Measurements from ENCODE around the gene DCBLD2. TPM values are rescaled to one million over a fixed set of nuclear protein-coding genes. Genes with fewer than 3 reads are reported as not detected.

Gene DCBLD2
- total and polyA plus RNA-seq, 2 of the 13 experiments (the other 11 are each of a cell fraction or from before 2014, with no cell fraction given), result 43.8 to 56.9 TPM

DNA sequence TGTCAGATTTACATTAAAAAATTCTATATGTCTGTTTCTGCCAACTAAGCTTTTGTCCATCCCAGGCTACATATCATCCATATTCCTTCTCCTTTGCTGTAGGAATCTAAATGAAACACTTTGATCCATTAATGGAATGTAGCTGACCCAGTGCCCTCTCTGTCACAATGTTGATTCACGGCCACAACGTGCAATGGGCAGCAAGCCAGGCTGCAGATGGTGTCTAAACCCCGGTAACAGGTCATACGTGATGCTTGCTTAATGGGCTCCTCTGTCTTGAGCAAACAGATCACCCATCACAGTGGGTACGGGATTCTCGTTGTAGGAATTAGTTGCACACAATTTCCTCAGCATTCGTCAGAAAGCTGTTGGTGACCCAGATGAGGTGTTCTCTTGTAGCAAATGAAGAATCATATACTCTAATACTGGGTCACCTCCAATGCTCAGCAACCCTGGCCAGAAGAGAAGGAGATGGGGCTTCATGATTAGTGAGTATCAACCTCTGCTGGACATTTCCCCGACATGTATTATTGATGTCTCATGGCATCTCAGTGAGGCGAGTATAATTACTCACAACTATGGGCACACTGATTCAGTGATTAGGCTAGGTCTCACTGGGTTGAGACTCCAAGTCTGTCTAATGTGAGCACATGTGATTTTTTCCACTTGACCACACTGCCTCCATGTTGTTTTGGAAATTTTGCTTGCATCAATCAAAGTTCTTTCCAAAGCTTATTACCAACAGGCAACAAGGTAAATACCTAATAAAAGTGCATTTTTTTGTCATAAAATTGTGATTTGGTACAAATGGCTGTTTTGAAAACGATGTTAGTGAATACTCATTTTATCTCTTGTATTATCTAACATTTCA, 12.9 kb upstream of the DCBLD2 start (continued):
- TF ChIP-seq, protein P1, sequence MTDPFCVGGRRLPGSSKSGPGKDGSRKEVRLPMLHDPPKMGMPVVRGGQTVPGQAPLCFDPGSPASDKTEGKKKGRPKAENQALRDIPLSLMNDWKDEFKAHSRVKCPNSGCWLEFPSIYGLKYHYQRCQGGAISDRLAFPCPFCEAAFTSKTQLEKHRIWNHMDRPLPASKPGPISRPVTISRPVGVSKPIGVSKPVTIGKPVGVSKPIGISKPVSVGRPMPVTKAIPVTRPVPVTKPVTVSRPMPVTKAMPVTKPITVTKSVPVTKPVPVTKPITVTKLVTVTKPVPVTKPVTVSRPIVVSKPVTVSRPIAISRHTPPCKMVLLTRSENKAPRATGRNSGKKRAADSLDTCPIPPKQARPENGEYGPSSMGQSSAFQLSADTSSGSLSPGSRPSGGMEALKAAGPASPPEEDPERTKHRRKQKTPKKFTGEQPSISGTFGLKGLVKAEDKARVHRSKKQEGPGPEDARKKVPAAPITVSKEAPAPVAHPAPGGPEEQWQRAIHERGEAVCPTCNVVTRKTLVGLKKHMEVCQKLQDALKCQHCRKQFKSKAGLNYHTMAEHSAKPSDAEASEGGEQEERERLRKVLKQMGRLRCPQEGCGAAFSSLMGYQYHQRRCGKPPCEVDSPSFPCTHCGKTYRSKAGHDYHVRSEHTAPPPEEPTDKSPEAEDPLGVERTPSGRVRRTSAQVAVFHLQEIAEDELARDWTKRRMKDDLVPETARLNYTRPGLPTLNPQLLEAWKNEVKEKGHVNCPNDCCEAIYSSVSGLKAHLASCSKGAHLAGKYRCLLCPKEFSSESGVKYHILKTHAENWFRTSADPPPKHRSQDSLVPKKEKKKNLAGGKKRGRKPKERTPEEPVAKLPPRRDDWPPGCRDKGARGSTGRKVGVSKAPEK (CRISPR knock-in tag; IDR thresholded peaks at IDR 0.05; ENCODE audit: borderline replicate concordance), result no peak
- TF ChIP-seq MXD4 (CRISPR knock-in tag; IDR thresholded peaks at IDR 0.05) (no peak), HNRNPLL (IDR thresholded peaks at IDR 0.05; ENCODE audit: low read depth, low read length, poor library complexity, severe bottlenecking) (no peak), FOXA1 (IDR thresholded peaks at IDR 0.05) (no peak), FOXA1 (CRISPR knock-in tag; IDR thresholded peaks at IDR 0.05) (peak; percentile 54), KDM6A (CRISPR knock-in tag; IDR thresholded peaks at IDR 0.05; ENCODE audit: low read depth) (no peak), MAFF (IDR thresholded peaks at IDR 0.05; ENCODE audit: low read depth, low read length) (0 out of 2 replicates have a peak, but pooled peaks have one; percentile 32), EEA1 (CRISPR knock-in tag; IDR thresholded peaks at IDR 0.05; ENCODE audit: borderline replicate concordance) (no peak), SMC3 (IDR thresholded peaks at IDR 0.05; ENCODE audit: low read length) (peak; percentile 12; the same call in 1 of the 2 replicates), ZC3H4 (CRISPR knock-in tag; IDR thresholded peaks at IDR 0.05; ENCODE audit: borderline replicate concordance) (no peak), CHD2 (IDR thresholded peaks at IDR 0.05; ENCODE audit: low read depth, low read length) (peak; percentile 72; the same call in 1 of the 2 replicates), NR1H2 (CRISPR knock-in tag; IDR thresholded peaks at IDR 0.05; ENCODE audit: borderline replicate concordance, low read depth) (no peak)
- TF ChIP-seq, protein P2, sequence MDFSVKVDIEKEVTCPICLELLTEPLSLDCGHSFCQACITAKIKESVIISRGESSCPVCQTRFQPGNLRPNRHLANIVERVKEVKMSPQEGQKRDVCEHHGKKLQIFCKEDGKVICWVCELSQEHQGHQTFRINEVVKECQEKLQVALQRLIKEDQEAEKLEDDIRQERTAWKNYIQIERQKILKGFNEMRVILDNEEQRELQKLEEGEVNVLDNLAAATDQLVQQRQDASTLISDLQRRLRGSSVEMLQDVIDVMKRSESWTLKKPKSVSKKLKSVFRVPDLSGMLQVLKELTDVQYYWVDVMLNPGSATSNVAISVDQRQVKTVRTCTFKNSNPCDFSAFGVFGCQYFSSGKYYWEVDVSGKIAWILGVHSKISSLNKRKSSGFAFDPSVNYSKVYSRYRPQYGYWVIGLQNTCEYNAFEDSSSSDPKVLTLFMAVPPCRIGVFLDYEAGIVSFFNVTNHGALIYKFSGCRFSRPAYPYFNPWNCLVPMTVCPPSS (IDR thresholded peaks at IDR 0.05), result no peak
- TF ChIP-seq, protein P3, sequence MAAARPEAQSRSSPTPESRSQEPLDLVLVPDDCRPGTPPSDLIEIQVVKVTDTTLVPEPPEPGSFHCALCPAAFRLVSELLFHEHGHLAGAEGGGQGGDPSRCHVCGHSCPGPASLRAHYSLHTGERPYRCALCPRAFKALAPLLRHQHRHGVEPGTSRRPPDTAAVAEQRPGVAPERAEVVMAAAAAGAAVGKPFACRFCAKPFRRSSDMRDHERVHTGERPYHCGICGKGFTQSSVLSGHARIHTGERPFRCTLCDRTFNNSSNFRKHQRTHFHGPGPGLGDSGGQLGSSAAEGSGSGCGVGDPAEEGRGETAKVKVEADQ (CRISPR knock-in tag; IDR thresholded peaks at IDR 0.05; ENCODE audit: borderline replicate concordance), result no peak
- TF ChIP-seq, protein P4, sequence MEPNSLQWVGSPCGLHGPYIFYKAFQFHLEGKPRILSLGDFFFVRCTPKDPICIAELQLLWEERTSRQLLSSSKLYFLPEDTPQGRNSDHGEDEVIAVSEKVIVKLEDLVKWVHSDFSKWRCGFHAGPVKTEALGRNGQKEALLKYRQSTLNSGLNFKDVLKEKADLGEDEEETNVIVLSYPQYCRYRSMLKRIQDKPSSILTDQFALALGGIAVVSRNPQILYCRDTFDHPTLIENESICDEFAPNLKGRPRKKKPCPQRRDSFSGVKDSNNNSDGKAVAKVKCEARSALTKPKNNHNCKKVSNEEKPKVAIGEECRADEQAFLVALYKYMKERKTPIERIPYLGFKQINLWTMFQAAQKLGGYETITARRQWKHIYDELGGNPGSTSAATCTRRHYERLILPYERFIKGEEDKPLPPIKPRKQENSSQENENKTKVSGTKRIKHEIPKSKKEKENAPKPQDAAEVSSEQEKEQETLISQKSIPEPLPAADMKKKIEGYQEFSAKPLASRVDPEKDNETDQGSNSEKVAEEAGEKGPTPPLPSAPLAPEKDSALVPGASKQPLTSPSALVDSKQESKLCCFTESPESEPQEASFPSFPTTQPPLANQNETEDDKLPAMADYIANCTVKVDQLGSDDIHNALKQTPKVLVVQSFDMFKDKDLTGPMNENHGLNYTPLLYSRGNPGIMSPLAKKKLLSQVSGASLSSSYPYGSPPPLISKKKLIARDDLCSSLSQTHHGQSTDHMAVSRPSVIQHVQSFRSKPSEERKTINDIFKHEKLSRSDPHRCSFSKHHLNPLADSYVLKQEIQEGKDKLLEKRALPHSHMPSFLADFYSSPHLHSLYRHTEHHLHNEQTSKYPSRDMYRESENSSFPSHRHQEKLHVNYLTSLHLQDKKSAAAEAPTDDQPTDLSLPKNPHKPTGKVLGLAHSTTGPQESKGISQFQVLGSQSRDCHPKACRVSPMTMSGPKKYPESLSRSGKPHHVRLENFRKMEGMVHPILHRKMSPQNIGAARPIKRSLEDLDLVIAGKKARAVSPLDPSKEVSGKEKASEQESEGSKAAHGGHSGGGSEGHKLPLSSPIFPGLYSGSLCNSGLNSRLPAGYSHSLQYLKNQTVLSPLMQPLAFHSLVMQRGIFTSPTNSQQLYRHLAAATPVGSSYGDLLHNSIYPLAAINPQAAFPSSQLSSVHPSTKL (CRISPR knock-in tag; IDR thresholded peaks at IDR 0.05), result peak; percentile 69

Measured in HepG2 (cell line).